Stimulated activated CD8-positive, alpha-beta memory T cell treated with anti-CD3 and anti-CD28 coated beads, Interleukin-15, amount 100 ng/mL, for 4 hours (primary cell): ENCODE data around the gene RSL24D1.

Experiments
- DNase-seq, 2 donors: peaks; one replicate each; pipeline ENCODE4 v3.0.0-alpha.2; 2020; ENCODE audit warnings: low read depth in 2 of 2

The RSL24D1 gene

DNA sequence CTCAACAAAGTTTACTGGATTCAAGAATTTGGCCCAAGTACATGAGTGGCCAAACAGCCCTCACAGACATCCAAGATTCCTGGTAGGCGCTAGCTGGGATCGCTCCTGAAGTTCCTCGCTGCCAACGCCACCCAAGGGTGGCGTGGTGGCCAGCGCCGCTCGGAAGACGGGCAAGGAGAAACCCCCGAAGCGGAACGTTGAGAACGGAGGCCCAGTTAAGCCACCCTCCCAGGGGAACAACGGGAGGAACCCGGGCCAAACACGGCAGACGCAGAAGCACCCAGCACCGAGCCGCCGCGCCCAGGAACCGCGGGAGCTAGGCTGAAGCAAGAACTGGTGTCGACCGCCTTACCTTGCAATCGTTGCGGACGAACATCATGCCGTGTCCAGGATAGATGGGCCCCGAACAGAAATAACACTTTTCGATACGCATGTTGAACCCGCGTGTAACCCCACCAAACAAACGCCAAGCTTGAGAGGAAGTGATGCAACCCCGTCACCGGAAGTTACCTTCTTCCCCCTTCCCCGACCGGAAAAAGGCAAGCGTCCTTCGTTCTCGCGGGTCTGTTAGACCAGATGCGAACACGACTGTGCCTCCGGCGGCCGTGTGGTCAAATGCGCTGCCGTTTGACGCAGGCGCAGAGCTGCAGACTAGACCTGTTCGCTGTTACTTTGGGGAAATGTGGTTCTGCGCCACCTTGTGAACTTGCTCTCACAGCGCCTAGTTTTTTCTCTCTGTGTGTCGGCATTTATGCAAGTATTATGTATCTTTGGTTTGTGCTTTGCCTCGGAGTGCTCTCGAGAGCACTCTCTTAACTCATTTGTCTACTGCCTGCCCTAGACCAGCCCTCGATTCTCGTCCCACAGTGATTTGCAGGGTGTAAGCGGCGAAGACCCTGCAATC, at the start of gene RSL24D1:
Gene RSL24D1 (minus strand): TSS at position 484 of the 904 bp plus-strand sequence. CDS start 51 bp downstream, at position 433.
- DNase-seq, result peak; percentile 93 to 96

DNA sequence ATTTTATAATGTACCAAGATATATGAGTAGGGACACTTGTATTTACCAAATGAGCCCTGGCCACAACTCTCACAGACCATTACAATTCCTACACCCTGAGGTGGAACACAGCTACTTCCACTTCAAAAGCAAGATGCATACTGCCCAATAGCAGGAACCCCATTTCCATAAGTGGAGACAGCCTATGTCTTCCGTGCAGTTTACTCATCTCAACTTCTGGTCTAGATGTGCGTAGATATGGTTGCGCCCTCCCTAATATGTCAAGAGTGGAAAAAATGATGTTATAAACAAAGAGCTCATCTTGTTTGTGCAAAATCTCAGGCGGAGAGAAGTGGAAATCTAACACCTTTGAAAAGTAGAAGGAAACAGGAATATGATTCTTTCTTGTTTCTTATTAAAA, 48.3 kb upstream of the RSL24D1 start:
- DNase-seq, result no peak

GRCh38 chr15:55241891-55242290, 45.1 kb upstream of the RSL24D1 start:
- no peak for DNase-seq

GRCh38 chr15:55241186-55241585, 44.4 kb upstream of the RSL24D1 start:
- DNase-seq, result no peak

DNA sequence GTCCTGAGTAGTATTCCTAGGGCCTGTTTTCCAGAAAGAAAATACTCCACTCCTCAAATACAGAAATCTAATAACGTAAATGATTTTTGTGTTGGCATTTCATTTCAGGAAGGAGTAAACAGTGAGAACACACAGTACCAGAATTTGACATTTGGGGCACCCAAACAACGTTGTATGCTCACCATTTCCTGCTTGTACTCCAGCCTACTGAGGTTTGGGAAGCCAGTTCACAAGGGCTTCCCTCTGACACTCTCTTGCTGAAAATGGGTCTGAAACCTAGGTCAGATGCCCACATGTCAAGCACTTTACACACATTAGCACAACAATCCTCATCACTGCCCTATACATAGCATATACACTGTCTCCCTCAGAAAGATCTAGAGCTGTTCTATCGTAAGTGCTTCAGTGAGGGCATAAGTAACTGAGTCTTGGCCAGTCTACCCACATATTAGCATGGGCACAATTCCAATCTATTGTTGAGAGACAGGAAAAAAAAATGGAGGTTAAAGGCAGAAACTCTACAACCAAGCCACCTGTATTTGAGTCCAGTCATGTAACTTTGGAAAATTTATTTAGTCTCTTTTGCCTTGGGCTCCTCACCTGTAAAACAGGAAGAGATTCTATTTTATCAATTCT, 43.5 kb upstream of the RSL24D1 start:
- no peak for DNase-seq

GRCh38 chr15:55239440-55240124, 42.8 kb upstream of the RSL24D1 start:
- DNase-seq, result no peak

DNA sequence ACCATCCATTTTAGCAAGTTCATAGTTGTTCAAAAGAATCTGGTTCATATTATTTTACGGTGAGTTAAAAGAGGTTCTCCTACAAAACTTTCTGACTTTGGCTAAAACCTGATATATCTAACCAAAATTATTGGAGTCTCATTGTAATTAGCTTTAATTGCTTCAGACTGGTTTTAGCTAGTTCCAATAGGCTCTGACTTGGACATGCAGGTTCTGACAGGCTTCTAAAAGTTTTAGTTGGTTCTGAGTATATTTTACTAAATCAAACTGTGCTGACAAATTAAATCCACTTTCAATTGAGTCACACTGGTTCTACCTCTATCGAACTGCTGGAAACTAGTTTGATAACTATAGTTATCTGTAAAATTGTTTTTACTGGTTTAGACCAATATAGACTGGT, 42.1 kb upstream of the RSL24D1 start:
- DNase-seq, result no peak

GRCh38 chr15:55237219-55238130, 40.7 kb upstream of the RSL24D1 start:
- no peak for DNase-seq

DNA sequence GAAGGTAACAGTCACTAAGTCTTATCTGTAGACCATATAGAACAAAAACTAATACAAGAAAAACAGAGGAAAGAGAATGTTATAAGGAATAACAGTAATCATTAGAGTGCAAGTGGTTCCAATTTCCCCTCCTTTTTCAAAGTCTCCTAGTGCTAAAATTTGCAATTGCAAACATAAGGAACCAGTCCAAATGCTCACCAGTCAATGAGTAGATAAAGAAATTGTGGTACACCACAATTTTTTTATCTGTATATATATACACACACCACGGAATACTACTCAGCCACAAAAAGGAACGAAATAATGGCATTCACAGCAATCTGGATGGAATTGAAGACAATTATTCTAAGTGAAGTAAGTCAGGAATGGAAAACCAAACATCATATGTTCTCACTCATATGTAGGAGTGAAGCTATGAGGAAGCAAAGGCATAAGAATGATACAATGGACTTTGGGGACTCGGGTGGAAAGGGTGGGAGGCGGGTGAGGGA, 38.9 kb upstream of the RSL24D1 start:
- DNase-seq, result no peak

GRCh38 chr15:55234800-55235104, 38.0 kb upstream of the RSL24D1 start:
- no peak for DNase-seq

- DNase-seq, result no peak
Measured at GRCh38 chr15:55234104-55234799, 37.5 kb upstream of the RSL24D1 start.

GRCh38 chr15:55231455-55231854, 34.7 kb upstream of the RSL24D1 start:
- DNase-seq, result no peak

DNA sequence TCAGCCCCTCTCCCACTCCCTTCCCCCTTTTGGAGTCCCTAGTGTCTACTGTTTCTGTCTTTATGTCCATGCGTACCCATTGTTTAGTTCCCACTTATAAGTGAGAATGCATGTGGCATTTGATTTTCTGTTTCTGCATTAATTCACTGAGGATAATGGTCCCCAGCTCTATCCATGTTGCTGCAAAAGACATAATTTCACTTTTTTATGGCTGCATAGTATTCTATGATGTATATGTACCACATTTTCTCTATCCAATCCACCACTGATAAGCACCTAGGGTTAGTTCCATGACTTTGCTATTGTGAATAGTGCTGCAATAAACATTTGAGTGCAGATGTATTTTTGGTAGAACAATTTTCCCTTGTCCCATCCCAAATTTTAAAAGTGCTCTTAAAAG, 34.2 kb upstream of the RSL24D1 start:
- DNase-seq, result no peak

- DNase-seq, result no peak
Measured at GRCh38 chr15:55230051-55230670, 33.4 kb upstream of the RSL24D1 start.

DNA sequence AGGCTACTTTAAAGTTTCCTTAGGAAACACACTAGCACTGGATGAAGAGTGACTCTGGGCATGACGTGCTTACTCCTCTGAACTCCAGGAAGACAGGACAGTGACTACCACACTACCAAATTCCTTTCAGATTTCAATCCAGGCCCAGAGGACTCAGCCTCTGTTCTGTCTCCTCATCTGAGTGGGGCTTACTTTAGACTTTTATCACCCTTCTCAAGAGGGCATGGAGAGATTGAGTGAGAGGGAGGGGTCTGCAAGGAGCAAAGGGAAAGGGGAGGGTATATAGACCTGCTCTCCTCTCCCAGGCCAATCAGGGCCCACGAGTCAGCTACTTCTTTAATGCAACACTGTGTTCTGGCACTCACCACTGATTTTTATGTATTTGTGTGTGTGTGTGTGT, 29.4 kb upstream of the RSL24D1 start:
- no peak for DNase-seq

GRCh38 chr15:55224892-55225291, 28.2 kb upstream of the RSL24D1 start:
- DNase-seq, result no peak

DNA sequence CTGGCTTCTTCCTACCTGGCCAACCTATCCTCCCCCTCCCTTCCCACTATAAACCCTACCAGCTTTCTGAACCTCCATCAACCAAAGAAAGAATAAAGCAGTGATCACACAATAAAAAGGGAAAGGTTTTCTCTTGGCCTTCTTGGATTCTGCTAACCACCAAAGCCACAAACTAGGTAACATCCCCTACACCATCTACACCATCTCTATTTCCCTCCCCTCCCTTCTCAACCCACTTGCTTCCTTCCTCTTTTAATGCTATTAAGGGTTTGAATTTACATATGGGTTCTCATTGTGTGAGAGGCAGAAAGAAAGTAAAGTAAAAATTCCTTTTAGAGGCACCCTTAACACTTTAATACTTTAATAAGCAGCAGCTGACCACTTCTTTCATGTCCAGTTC, 25.8 kb upstream of the RSL24D1 start:
- no peak for DNase-seq

GRCh38 chr15:55221090-55222011, 24.6 kb upstream of the RSL24D1 start:
- peak in 1 of 2 donors; percentile 17 for DNase-seq

- DNase-seq, result no peak
Measured at GRCh38 chr15:55220606-55221005, 23.9 kb upstream of the RSL24D1 start.
